ACC112 (cell line): ENCODE data around the gene MTARC2.

Experiments used
- H2AFZ ChIP-seq: fragments of 200-600 bp; sonication (generic); one replicate; pipeline ENCODE4 v1.6.0; 2017; ENCODE audit warnings: antibody characterized with exemption, low read length; ENCODE audit not compliant: unreplicated experiment
- H3K27ac ChIP-seq: fragments of 200-600 bp; sonication (generic); 2 replicates; pipeline ENCODE4 v1.5.1; 2014; ENCODE audit warnings: low read depth, mild to moderate bottlenecking, antibody characterized with exemption, low read length, moderate library complexity
- H3K27me3 ChIP-seq: fragments of 200-600 bp; sonication (generic); 2 replicates; pipeline ENCODE4 v1.6.1; 2014; ENCODE audit warnings: mild to moderate bottlenecking, antibody characterized with exemption, low read length, moderate library complexity, mixed read lengths; ENCODE audit not compliant: insufficient read depth
- H3K36me3 ChIP-seq: fragments of 200-600 bp; sonication (generic); 2 replicates; pipeline ENCODE4 v1.6.1; 2016; ENCODE audit warnings: mild to moderate bottlenecking, antibody characterized with exemption, low read length, moderate library complexity, mixed read lengths; ENCODE audit not compliant: insufficient read depth
- H3K4me1 ChIP-seq: fragments of 200-600 bp; sonication (generic); one replicate; pipeline ENCODE4 v1.6.1; 2016; ENCODE audit warnings: low read length, mixed read lengths; ENCODE audit not compliant: insufficient read depth, unreplicated experiment, control insufficient read depth
- H3K4me3 ChIP-seq: fragments of 200-600 bp; sonication (generic); 2 replicates; pipeline ENCODE4 v1.5.1; 2014; ENCODE audit warnings: mild to moderate bottlenecking, low read depth, low read length
- H3K79me2 ChIP-seq: fragments of 200-600 bp; sonication (generic); one replicate; pipeline ENCODE4 v1.6.0; 2016; ENCODE audit warnings: low read length; ENCODE audit not compliant: control insufficient read depth, unreplicated experiment, insufficient read depth

The MTARC2 gene

DNA sequence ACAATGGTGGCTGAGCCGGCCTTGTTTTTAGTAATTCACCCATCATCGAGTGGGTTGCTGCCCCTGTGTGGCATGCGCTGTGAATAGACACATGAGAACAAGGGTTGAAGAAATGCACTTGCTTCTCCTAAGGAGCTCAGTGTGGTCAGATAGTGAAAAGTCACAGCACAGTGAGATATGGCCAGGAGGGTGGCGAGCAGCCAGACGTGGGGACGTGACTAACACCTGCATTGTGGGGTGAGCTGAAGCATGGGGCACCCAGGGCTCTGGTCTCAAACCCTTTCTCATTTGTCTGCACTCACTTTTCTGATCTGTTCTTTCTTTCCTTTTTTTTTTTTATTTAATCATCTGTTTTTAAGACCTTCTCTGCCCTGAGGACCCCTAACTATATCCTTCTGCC is 52.1 kb downstream of the MTARC2 start:
- Histone ChIP-seq H3K27ac (no peak overlapping the region), H3K27me3 (no peaks in the 10 kb centered on the region), H3K79me2 (no peaks in the 10 kb centered on the region), H2AFZ (no peak overlapping the region), H3K4me3 (no peak overlapping the region), H3K36me3 (no peaks in the 10 kb centered on the region), H3K4me1 (no peaks in the 10 kb centered on the region)

DNA sequence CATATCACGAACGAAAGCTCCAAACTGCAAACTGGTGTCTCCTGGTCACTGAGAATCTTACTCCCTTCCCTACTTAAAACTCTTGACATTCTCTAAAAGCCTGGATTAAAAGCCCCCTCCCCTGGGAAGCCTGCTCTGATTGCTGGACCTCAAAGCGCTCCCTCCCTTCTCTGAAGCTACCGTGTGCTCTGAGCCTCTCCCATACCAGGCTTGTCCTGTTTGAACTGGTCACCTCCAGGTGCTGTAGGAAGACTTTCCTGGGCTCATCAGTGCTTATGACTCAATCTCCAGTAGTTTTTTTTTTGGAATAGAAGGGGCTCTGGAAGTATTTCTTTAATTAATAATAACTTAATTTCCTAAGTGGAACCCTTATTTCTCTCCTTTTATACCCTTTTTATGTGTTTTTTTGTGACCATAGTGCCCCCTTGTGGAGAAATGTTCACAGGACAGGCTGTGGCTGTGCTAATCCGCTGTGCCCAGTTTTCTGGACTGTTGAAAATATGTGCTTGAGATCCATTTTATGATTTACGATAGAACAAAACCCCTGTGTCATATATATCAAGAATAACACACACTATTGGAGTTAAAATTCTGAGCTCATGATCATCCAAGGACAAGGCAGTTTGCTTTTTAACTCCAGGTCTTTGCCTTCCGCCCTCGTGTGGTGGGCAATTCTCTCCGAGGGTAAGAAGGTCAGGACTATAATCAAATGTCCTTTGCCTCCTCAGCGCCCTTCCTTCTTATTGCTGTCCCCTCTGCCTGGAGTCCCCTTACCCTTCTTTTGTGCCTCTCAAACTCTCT is 55.5 kb downstream of the MTARC2 start:
- Histone ChIP-seq H3K36me3 (no peaks in the 10 kb centered on the region), H3K4me1 (no peaks in the 10 kb centered on the region), H3K27ac (no peak overlapping the region), H3K79me2 (no peaks in the 10 kb centered on the region), H2AFZ (no peak overlapping the region), H3K4me3 (no peak overlapping the region), H3K27me3 (0 out of 2 replicates have a peak, but pooled peaks cover 7% of the 10 kb centered on the region)

DNA sequence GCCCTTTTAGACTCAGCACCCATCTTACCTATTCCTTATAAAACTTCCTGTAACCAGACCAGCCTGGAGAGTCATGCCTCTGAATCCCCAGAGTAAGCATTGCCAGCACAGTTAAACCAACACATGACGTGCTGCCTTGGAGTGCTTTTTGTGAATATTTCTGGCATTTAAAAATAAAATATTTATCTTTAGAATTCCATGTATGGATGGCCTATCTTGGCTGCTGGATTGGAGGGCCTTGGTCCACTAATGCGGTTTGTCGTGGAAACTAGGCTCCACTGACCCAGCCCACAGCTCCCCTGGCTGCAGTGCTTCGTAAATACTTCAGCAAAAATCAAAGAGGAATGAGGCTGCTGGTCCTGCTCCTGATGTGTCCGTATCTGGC is 56.1 kb downstream of the MTARC2 start:
- Histone ChIP-seq H3K27me3 (0 out of 2 replicates have a peak, but pooled peaks cover 7% of the 10 kb centered on the region), H3K4me1 (no peaks in the 10 kb centered on the region), H3K4me3 (no peak overlapping the region), H3K36me3 (no peaks in the 10 kb centered on the region), H2AFZ (no peak overlapping the region), H3K27ac (no peak overlapping the region), H3K79me2 (no peaks in the 10 kb centered on the region)

DNA sequence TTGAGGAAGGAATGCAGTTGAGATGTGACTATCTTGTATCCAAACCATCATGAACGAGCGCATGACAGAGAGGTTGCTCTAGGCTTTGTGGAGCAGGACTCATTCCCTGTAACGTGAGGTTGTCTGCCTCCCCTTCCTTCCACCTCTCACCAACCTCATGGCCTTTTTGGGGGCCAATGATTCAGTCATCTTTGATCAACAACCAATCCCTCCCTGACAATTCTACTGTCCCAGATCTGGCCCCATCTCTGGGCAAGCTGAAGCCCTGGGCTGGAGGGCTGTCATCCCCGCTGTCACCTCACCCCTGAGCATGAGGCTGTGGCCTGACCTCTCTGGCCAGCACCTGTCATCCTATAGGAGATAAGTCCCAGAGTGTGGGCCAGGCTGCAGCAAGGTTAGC is 58.3 kb downstream of the MTARC2 start:
- Histone ChIP-seq H3K4me3 (no peak overlapping the region), H3K27ac (no peak overlapping the region), H3K79me2 (no peaks in the 10 kb centered on the region), H3K27me3 (0 out of 2 replicates have a peak, but pooled peaks cover 7% of the 10 kb centered on the region), H3K36me3 (no peaks in the 10 kb centered on the region), H2AFZ (no peak overlapping the region), H3K4me1 (no peaks in the 10 kb centered on the region)

DNA sequence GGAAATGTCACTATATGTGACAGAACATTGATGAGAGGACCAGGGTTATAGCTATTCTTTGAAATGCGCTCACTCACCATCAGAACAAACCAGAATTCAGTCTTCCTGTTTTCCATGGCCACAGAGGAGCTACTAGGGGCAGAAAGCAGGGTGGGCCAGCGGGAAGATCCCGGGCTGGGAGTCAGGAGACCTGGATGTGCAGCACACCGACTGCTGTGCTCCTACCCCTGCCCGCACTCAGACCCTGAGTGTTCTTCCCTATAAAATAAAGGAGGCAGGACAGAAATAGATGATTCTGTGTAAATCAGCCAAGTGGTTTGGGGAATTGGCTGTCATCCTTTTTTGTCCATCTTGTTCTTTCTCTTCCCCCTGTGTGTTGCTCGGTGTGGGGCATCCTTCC is 59.6 kb downstream of the MTARC2 start:
- Histone ChIP-seq H3K36me3 (no peaks in the 10 kb centered on the region), H3K4me3 (no peak overlapping the region), H3K4me1 (no peaks in the 10 kb centered on the region), H3K27me3 (0 out of 2 replicates have a peak, but pooled peaks cover 10% of the 10 kb centered on the region), H3K79me2 (no peaks in the 10 kb centered on the region), H3K27ac (no peak overlapping the region), H2AFZ (no peak overlapping the region)

DNA sequence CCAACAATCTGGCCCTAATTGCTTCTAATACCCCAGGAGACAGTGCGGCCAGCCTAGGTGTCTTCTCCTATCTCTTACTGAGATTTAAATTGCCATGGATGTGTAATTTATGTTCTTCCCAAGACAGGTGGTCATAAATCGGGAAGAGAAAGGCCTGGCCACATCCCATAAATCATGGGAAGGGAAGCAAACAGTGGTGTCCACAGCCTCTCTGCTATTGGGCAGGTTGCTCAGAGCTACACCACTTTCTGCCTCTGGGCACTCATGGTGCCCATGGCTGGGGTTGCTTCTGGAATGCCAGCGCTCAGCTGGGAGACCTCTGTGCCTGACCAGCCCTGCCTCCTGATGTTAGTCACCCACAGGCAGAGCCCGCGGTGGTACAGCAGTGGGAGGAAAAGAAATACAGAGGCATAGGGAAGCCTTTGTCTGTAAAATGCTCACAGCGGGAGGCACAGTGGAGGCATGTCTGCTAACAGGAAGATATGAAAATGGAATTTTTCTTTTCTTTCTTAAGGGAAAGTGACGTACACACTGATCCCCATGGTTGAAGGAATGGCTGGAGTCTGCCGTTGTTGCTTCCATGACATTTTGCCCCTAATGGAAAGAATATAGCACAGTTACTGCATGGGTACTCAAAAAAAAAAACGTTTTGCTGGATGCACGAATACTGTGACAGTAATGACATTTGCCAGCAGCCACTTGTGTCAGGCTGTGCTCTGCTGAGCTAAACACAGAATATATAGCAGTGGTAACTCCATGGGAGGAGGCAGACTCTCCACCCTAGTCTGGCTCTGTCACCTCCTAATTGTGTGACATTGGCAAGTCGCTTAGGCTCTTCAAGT is 60.4 kb downstream of the MTARC2 start:
- Histone ChIP-seq H3K4me3 (no peak overlapping the region), H3K27ac (no peak overlapping the region), H3K27me3 (0 out of 2 replicates have a peak, but pooled peaks cover 10% of the 10 kb centered on the region), H2AFZ (no peak overlapping the region), H3K79me2 (no peaks in the 10 kb centered on the region), H3K4me1 (no peaks in the 10 kb centered on the region), H3K36me3 (no peaks in the 10 kb centered on the region)

DNA sequence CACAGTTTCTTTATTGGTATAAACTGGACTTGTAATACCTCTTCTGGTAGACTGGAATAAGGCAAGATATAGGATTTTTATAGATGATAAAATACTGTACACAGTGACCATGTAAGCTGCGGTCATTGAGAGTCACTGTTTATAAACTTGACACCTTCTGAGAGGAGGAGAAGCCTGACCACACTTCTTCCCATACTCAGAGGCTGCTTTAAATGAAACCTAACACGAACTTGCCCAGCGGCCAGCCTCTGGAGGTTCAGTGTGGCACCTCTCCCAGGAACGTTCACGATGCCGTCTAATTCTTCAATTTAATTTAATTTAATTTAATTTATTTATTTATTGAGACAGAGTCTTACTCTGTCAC is 61.0 kb downstream of the MTARC2 start:
- H3K36me3 ChIP-seq: no peaks in the 10 kb centered on the region

DNA sequence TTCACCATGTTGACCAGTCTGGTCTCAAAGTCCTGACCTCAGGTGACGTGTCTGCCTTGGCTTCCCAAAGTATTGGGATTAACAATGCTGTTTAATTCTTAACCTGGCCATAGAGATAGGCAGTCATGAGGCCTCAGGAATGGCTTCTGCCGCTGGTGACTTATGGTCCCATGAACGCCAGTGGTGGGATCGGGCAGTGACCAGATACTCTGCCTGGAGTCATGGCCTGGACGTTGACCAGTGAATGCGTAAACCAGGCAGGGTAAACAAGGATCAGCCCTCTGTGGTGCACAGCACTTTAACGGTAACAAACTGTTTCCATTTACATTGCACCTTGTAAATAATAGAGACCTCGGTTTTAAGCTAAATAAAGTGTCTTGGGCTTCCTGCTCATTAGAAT is 61.6 kb downstream of the MTARC2 start:
- Histone ChIP-seq H3K27me3 (0 out of 2 replicates have a peak, but pooled peaks cover 10% of the 10 kb centered on the region), H3K79me2 (no peaks in the 10 kb centered on the region), H2AFZ (no peak overlapping the region), H3K4me1 (no peaks in the 10 kb centered on the region), H3K27ac (no peak overlapping the region), H3K36me3 (no peaks in the 10 kb centered on the region), H3K4me3 (no peak overlapping the region)

More for the DNA sequence above, 61.0 kb downstream of the MTARC2 start:
- Histone ChIP-seq H3K79me2 (no peaks in the 10 kb centered on the region), H2AFZ (no peak overlapping the region), H3K4me3 (no peak overlapping the region), H3K27me3 (0 out of 2 replicates have a peak, but pooled peaks cover 10% of the 10 kb centered on the region), H3K27ac (no peak overlapping the region), H3K4me1 (no peaks in the 10 kb centered on the region)

DNA sequence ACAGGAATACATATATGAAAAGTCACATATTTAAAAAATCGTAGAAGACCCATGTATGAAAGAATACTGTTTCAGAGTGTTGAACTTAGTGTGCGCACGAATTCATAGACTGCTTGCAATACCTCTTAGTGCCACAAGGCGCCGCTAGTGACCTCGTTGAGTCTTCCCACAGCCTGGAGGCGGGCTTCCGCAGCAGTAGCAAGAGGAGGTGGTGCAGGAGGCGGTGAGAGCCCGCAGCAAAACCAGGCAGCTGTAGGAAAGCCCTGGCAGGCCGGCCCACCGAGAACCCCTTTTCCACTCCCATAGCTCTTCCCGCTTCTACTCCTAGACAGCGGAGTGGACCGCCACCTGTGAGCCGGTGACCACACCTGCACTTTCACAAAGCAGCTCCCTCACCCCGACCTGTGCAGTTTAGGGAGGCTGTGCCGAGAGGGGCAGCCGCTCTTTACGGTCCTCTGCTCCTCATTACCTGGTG is 62.1 kb downstream of the MTARC2 start:
- no peaks in the 10 kb centered on the region for H3K36me3 ChIP-seq
- H3K27me3 ChIP-seq: 0 out of 2 replicates have a peak, but pooled peaks cover 10% of the 10 kb centered on the region
- no peaks in the 10 kb centered on the region for H3K79me2 ChIP-seq
- H3K4me3 ChIP-seq: peak overlapping the region; percentile 30; the same call in 1 of the 2 replicates
- H3K27ac ChIP-seq: no peak overlapping the region
- H2AFZ ChIP-seq: peak overlapping the region; percentile 70
- H3K4me1 ChIP-seq: no peaks in the 10 kb centered on the region

DNA sequence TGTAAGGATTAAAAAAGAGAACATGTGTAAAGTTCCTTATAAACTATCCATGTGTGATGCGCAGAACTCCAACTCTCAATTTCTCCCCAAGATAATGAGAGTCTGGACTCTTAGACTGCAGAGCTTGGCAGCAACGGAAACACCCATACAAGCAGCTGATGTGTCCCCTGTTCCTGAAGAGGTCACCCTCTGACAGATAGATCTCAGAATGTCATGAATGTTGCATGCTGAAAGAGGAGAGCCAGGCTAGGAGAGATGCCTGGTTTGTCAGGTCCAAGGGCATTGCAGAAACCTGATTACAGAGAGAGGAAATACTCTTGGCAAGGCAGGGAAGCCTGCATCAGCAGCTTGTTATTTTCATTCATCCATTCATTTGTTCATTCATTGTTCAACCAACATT is 62.8 kb downstream of the MTARC2 start:
- Histone ChIP-seq H3K27me3 (0 out of 2 replicates have a peak, but pooled peaks cover 10% of the 10 kb centered on the region), H3K36me3 (no peaks in the 10 kb centered on the region), H2AFZ (no peak overlapping the region)

More for the DNA sequence above, 62.8 kb downstream of the MTARC2 start:
- no peaks in the 10 kb centered on the region for H3K4me1 ChIP-seq
- H3K27ac ChIP-seq: no peak overlapping the region
- H3K4me3 ChIP-seq: no peak overlapping the region
- H3K79me2 ChIP-seq: no peaks in the 10 kb centered on the region
